DOHH2 (cell line): ENCODE measurements around the gene RELB.

Source experiments
- CTCF ChIP-seq: fragments of 200-600 bp; sonication (generic); IDR thresholded peaks from one replicate; pipeline ENCODE4 v1.5.1; 2014; ENCODE audit warnings: antibody characterized with exemption, mild to moderate bottlenecking, low read depth, low read length; ENCODE audit not compliant: poor library complexity, severe bottlenecking
- EZH2phosphoT487 ChIP-seq: fragments of 200-600 bp; sonication (generic); IDR thresholded peaks from 2 replicates; pipeline ENCODE4 v1.6.1; 2017; ENCODE audit warnings: borderline replicate concordance, mild to moderate bottlenecking, antibody characterized with exemption, low read length, moderate library complexity, mixed read lengths

- TF ChIP-seq CTCF (no peak), EZH2phosphoT487 (no peak)
These were observed 10.7 kb downstream of the RELB start for GRCh38 chr19:45011959-45012358.
